MM.1S (cell line): ENCODE data around the gene OLFM1.

Source experiments
- DNase-seq: peaks from one replicate; pipeline ENCODE4 v3.0.0-alpha.2; 2015
- H2AFZ ChIP-seq: fragments of 300-600 bp; sonication (generic); 2 replicates; pipeline ENCODE4 v1.6.0; 2016; ENCODE audit warnings: antibody characterized with exemption, low read length
- H3F3A ChIP-seq: fragments of 300-600 bp; sonication (generic); 2 replicates; pipeline ENCODE4 v1.6.1; 2016; ENCODE audit warnings: mild to moderate bottlenecking, antibody characterized with exemption, low read length, moderate library complexity, mixed read lengths; ENCODE audit not compliant: insufficient read depth
- H3K27ac ChIP-seq: fragments of 300-600 bp; sonication (generic); 2 replicates; pipeline ENCODE4 v1.5.1; 2016; ENCODE audit warnings: mild to moderate bottlenecking, low read length
- H3K27me3 ChIP-seq: fragments of 300-600 bp; sonication (generic); replicated peaks from 2 replicates; pipeline ENCODE4 v1.6.0; 2016; ENCODE audit warnings: low read length; ENCODE audit not compliant: insufficient read depth
- H3K36me3 ChIP-seq: fragments of 300-600 bp; sonication (generic); replicated peaks from 2 replicates; pipeline ENCODE4 v1.6.1; 2016; ENCODE audit warnings: mild to moderate bottlenecking, low read length, mixed read lengths; ENCODE audit not compliant: insufficient read depth
- H3K4me1 ChIP-seq: fragments of 300-600 bp; sonication (generic); 2 replicates; pipeline ENCODE4 v1.6.1; 2016; ENCODE audit warnings: low read length, mixed read lengths
- H3K4me2 ChIP-seq: fragments of 300-600 bp; sonication (generic); 2 replicates; pipeline ENCODE4 v1.6.0; 2016; ENCODE audit warnings: low read depth, low read length
- H3K4me3 ChIP-seq: fragments of 300-600 bp; sonication (generic); 2 replicates; pipeline ENCODE4 v1.5.1; 2016; ENCODE audit warnings: low read length, mixed read lengths
- H3K79me2 ChIP-seq: fragments of 300-600 bp; sonication (generic); 2 replicates; pipeline ENCODE4 v1.6.1; 2016; ENCODE audit warnings: mixed run types, low read length, mixed read lengths
- H3K9ac ChIP-seq: fragments of 300-600 bp; sonication (generic); 2 replicates; pipeline ENCODE4 v1.6.1; 2016; ENCODE audit warnings: low read length, mixed read lengths
- H3K9me2 ChIP-seq: fragments of 300-600 bp; sonication (generic); replicated peaks from 2 replicates; pipeline ENCODE4 v1.6.1; 2016; ENCODE audit warnings: mild to moderate bottlenecking, low read length, mixed read lengths; ENCODE audit not compliant: insufficient read depth
- H3K9me3 ChIP-seq: fragments of 300-600 bp; sonication (generic); replicated peaks from 2 replicates; pipeline ENCODE4 v1.6.1; 2016; ENCODE audit warnings: mild to moderate bottlenecking, low read length, mixed read lengths; ENCODE audit not compliant: insufficient read depth
- H4K20me1 ChIP-seq: fragments of 300-600 bp; sonication (generic); 2 replicates; pipeline ENCODE4 v1.6.1; 2016; ENCODE audit warnings: mild to moderate bottlenecking, low read length, moderate library complexity, mixed read lengths; ENCODE audit not compliant: insufficient read depth
- EZH2 ChIP-seq: fragments of 300-600 bp; sonication (generic); optimal IDR thresholded peaks from 2 replicates; pipeline ENCODE3; 2017; ENCODE audit warnings: low read depth, mild to moderate bottlenecking, antibody characterized with exemption, low read length, mixed read lengths
- EZH2phosphoT487 ChIP-seq: fragments of 300-600 bp; sonication (generic); IDR thresholded peaks from 2 replicates; pipeline ENCODE4 v1.6.1; 2018; ENCODE audit warnings: antibody characterized with exemption, low read length
- TF ChIP-seq, protein P1 (sequence below): fragments of 300-600 bp; sonication (generic); IDR thresholded peaks from 2 replicates; pipeline ENCODE4 v1.5.1; 2016; ENCODE audit warnings: antibody characterized with exemption, low read length, mixed read lengths

Gene OLFM1

DNA sequence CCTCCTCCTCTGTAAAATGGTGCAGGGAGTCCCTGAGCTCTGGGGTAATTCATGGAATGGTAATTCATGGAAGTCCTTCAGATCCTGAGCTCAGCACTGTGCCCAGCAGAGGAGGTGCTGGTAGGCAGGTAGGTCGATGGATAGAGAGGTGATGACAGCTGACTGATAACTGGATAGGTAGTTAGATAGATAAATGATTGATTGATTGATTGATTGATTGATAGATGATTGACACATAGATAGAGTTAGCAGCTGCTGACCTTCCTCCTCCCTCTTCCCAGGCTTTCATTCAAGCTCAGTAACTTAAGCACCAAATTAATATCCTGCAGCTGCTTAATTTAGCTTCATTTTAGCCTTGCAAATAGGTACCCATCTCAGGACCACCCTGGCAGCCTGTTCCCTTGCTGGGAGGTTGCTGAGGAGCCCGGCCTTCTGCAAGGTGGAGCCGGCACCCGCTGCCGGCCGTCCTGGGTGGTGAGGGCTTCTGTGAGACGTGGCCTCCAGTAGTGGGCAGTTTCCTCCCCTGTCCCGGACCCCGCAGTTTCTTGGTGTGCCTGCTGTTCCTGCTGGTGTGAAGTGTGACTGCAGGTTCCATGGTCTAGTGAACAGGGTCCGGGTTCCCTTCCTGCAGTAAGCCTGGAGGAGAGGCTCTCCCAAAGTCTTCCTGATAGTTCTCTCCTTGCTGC is 13.4 kb downstream of the OLFM1 start:
- Histone ChIP-seq H3K9me3 (no peaks in the 10 kb centered on the region), H3K4me1 (no peaks in the 10 kb centered on the region), H3F3A (no peaks in the 10 kb centered on the region), H2AFZ (no peak overlapping the region), H4K20me1 (no peaks in the 10 kb centered on the region), H3K9ac (no peak overlapping the region), H3K27ac (no peak overlapping the region), H3K4me2 (no peak overlapping the region), H3K4me3 (no peak overlapping the region), H3K36me3 (no peaks in the 10 kb centered on the region), H3K27me3 (peaks cover 88% of the 10 kb centered on the region), H3K9me2 (no peaks in the 10 kb centered on the region), H3K79me2 (no peaks in the 10 kb centered on the region)
- TF ChIP-seq EZH2 (no peak), EZH2phosphoT487 (no peak)
- TF ChIP-seq, protein P1, sequence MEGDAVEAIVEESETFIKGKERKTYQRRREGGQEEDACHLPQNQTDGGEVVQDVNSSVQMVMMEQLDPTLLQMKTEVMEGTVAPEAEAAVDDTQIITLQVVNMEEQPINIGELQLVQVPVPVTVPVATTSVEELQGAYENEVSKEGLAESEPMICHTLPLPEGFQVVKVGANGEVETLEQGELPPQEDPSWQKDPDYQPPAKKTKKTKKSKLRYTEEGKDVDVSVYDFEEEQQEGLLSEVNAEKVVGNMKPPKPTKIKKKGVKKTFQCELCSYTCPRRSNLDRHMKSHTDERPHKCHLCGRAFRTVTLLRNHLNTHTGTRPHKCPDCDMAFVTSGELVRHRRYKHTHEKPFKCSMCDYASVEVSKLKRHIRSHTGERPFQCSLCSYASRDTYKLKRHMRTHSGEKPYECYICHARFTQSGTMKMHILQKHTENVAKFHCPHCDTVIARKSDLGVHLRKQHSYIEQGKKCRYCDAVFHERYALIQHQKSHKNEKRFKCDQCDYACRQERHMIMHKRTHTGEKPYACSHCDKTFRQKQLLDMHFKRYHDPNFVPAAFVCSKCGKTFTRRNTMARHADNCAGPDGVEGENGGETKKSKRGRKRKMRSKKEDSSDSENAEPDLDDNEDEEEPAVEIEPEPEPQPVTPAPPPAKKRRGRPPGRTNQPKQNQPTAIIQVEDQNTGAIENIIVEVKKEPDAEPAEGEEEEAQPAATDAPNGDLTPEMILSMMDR = no peak
- no peak for DNase-seq

DNA sequence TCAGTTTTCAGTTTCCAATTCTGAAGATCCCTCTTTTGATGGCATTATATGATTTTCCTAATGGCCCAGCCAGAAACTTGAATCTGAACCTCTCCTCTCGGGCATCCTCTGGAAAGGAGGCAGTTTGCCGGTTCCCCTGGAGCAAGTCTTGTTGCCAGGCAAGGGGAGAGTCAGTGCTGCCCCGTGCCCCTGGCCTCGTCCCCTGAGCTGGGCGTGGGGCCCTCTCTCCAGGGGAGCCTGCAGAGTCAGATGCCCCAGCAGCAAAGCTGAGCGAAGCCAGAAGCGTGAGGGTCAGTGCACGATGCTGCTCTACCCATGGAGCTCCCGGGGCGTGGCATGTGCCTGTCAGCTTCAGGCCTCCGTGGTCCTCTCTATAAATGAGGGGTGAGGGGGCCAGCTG is 14.0 kb downstream of the OLFM1 start:
- H3K4me2 ChIP-seq = no peak overlapping the region
- no peak for TF ChIP-seq EZH2phosphoT487
- TF ChIP-seq EZH2 = no peak
- TF ChIP-seq, protein P1 = no peak
- H3K27ac ChIP-seq = no peak overlapping the region
- H3K4me3 ChIP-seq = no peak overlapping the region
- H3K9me3 ChIP-seq = no peaks in the 10 kb centered on the region
- H2AFZ ChIP-seq = no peak overlapping the region
- no peaks in the 10 kb centered on the region for H3K36me3 ChIP-seq
- H3K9ac ChIP-seq = no peak overlapping the region
- no peaks in the 10 kb centered on the region for H3K79me2 ChIP-seq
- no peaks in the 10 kb centered on the region for H3K9me2 ChIP-seq
- H3K27me3 ChIP-seq = peaks cover 91% of the 10 kb centered on the region
- no peaks in the 10 kb centered on the region for H4K20me1 ChIP-seq
- no peak for DNase-seq
- H3F3A ChIP-seq = no peaks in the 10 kb centered on the region
- H3K4me1 ChIP-seq = no peaks in the 10 kb centered on the region

DNA sequence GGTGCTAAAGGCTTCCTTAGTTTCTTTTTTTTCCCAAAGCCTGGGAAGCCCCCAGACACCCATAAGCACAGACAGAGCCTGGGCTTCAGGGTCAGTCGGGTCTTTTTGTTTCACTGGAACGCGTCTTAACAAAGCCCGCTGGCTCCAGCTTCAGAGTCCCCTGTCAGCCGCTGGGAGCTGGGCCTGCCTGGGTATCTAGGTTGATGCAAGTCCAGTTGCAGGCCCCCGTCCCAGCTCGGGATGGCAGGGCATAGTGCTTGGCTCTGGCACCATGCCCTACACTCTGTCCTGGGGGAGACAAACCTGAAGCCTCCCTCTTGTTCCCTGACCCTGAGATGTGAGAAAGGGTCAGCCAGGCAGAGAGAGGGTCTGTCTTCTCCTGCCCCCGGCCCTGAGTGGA is 14.5 kb downstream of the OLFM1 start:
- no peak for DNase-seq
- no peaks in the 10 kb centered on the region for H3F3A ChIP-seq
- peaks cover 94% of the 10 kb centered on the region for H3K27me3 ChIP-seq
- TF ChIP-seq EZH2 (no peak), EZH2phosphoT487 (no peak)
- TF ChIP-seq, protein P1 = no peak
- no peak overlapping the region for H3K27ac ChIP-seq
- H3K9ac ChIP-seq = no peak overlapping the region
- no peaks in the 10 kb centered on the region for H3K9me2 ChIP-seq
- H3K9me3 ChIP-seq = no peaks in the 10 kb centered on the region
- H3K36me3 ChIP-seq = no peaks in the 10 kb centered on the region
- no peaks in the 10 kb centered on the region for H3K4me1 ChIP-seq
- no peak overlapping the region for H2AFZ ChIP-seq
- no peak overlapping the region for H3K4me3 ChIP-seq
- H3K79me2 ChIP-seq = no peaks in the 10 kb centered on the region
- H3K4me2 ChIP-seq = no peak overlapping the region
- H4K20me1 ChIP-seq = no peaks in the 10 kb centered on the region
